GM12891 (cell line): ENCODE measurements around the gene LHX2.

Experiments used
- POLR2A ChIP-seq: IDR thresholded peaks from 2 replicates; pipeline ENCODE4 v1.6.1; 2011; ENCODE audit warnings: low read depth, low read length, control low read depth
- POLR2AphosphoS5 ChIP-seq: IDR thresholded peaks from 2 replicates; pipeline ENCODE4 v1.6.1; 2011; ENCODE audit warnings: low read depth, low read length, control low read depth
- TAF1 ChIP-seq: IDR thresholded peaks from 2 replicates; pipeline ENCODE4 v1.6.1; 2011; ENCODE audit warnings: low read depth, low read length, control low read depth

GRCh38 chr9:124018730-124019697 lies 7.4 kb downstream of the LHX2 start:
- TF ChIP-seq POLR2AphosphoS5 (no peak), TAF1 (no peak), POLR2A (no peak)
